Fibroblast of skin of right biceps (primary cell): ENCODE results near the gene SLC30A5.
"Not testable (repeated sequence)": the region's sequence is repeated elsewhere in the genome, so short reads cannot be mapped to it uniquely, and the experiment has no call there.

Source experiments
- DNase-seq: peaks from one replicate; pipeline ENCODE4 v3.0.0-alpha.2; 2013

SLC30A5 gene

GRCh38 chr5:69093771-69094482 is at the start of gene SLC30A5:
SLC30A5 (plus strand) TSS chr5:69094014; CDS start chr5:69094256, 242 bp downstream.
- DNase-seq = peak; percentile 99

GRCh38 chr5:69045213-69045612 is 48.6 kb upstream of the SLC30A5 start:
- not testable (repeated sequence) for DNase-seq

DNA sequence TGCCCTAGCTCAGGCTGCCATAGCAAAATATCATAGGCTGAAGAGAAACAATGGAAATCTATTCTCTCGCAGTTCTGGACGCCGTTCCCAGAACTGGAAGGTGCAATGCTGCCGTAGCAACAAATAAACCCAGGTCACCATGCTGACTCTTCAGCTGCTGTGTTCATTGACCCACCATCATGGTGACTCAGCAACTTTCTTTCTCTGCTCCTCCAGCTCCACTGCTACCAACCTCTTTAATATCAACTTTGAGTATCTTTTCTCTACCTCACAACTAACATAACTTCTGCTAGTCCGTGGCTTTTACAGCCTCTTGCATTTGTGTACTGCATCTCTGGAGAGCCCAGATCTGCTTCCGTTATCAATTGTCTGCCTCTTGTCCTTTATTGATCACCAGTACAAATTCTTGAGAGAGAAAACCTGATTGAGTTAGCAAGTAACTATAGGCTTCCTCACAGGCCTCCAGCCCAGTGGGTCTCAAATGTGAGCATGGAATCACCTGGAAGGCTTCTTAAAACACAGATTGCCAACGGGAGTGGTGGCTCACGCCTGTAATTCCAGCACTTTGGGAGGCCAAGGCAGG is 47.3 kb upstream of the SLC30A5 start:
- DNase-seq = peak; percentile 23

DNA sequence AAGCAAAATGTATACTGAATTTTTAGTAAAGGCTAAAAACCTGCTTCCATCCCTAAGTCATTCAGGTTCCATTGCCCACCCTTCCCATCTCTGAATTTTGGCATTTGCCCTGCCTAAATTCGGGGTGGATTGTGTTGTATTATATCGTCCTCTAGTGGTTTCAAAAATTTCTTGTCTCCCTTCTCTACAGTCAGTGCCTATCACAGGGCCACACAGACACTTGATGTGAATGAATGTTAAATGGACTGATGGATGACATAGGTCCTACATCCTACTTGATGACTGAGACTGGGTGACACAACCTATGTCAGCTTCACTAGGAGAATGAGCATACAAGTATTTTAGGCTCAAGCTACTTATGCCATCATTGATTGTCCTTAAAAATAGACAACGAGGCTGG is 45.6 kb upstream of the SLC30A5 start:
- DNase-seq = no peak

DNA sequence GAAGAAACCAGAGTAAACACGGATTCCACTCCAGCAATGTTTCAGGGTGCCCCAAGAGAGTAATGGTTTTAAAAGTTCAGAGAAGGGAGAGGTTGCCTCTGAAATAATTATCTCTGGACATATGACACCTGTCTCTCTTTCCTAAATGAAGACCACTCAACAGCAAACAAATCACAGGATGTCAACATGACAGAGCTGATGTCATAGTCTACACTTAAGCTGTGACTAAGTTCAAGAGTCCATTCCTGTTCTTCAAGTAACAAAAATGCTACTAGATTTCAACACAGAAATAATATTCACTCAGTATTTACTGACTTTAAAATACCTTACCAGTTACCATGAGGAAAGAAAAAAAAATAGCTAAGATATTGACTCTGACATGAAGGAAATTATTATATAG is 44.7 kb upstream of the SLC30A5 start:
- no peak for DNase-seq

DNA sequence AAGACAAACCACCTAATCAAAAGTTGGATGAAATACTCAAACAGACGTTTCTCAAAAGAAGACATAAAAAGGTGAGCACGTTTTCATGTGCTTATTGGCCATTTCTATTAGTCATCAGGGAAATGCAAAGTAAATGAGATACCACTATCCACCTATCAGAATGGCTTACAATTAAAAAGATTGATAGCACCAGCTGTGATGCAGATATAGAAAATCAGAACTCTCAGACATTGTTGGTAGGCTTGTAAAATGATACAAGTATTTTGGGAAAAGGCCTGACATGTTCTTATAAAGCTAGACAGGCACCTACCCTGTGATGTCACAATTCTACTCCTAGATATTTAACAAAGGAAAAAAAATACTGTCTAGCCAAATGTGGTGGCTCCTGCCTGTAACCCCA is 44.0 kb upstream of the SLC30A5 start:
- DNase-seq = no peak

- DNase-seq = no peak
Measured at GRCh38 chr5:69050214-69050613, 43.6 kb upstream of the SLC30A5 start.

- no peak for DNase-seq
Measured at GRCh38 chr5:69052181-69052580, 41.6 kb upstream of the SLC30A5 start.

DNA sequence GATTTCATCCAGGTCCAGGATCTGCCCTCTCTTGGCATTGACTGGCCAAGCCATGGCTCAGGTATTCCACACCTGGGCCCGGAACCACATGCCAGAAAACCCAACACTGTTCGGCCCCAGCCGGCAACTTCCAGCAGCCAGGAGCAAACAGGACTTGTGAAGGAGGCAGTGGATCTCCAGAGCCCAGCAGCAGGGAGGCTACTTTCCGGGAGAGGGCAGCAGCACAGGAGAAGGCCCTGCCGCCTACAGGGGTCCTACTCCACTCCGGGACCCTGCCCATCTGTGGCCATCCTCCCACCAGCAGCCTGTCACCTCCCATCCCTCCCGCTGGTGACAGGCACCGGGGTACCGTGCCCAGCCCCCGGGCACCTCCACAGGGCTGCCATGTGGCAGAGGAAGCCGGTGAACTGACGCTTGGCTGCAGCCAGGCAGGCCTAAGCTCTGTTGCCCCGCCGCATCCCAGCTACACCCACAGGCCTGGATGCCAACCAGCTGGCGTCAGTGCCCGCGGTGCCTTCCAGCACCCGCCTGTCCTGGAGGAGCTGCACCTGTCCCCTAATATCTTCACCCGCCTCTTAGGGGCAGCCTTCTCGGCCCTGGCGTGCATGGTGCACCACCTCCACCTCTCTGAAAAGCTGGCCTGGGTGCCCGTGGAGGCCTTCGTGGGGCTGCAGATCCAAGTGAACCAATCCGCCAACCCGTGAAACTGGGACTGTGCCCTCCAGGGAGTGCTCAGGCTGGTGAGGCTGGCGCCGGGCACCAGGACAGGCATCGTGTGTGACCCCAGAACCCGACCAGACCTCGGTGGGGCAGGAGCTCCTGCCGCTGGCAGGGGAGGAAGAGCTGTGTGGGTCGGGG is 18.9 kb upstream of the SLC30A5 start:
- no peak for DNase-seq

- DNase-seq = no peak
Measured at GRCh38 chr5:69075522-69076179, 18.2 kb upstream of the SLC30A5 start.

GRCh38 chr5:69078921-69079540 is 14.8 kb upstream of the SLC30A5 start:
- no peak for DNase-seq

DNA sequence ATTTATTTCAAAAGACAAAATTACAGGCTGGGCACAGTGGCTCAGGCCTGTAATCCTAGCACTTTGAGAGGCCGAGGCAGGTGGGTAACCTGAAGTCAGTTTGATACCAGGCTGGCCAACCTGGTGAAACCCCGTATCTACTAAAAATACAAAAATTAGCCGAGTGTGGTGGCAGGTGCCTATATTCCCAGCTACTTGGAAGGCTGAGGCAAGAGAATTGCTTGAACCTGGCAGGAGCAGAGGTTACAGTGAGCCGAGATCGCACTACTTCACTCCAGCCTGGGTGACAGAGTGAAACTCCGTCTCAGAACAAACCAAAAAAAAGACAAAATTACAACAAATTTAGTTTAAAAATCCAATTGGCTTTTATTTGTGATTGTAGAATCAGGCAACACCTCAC is 14.3 kb upstream of the SLC30A5 start:
- no peak for DNase-seq

- DNase-seq = peak; percentile 19
Measured at GRCh38 chr5:69083412-69083811, 10.4 kb upstream of the SLC30A5 start.

DNA sequence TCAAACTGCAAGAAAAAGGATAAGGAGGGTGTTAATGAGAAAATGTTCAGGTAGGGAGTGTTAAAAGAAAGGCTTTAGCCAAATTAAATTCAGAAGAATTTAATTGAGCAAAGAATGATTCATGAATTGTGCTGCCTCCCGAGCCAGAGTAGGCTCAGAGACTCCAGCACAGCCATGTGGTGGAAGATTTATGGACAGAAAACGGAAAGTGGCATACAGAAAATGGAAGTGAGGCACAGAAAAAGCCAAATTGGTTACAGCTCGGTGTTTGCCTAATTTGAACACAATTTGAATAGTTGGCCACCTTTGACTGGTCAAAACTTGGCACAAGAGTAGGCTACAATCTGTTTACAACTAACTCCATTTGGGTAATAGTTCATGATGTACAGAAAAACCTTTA is 9.6 kb upstream of the SLC30A5 start:
- DNase-seq = no peak

DNA sequence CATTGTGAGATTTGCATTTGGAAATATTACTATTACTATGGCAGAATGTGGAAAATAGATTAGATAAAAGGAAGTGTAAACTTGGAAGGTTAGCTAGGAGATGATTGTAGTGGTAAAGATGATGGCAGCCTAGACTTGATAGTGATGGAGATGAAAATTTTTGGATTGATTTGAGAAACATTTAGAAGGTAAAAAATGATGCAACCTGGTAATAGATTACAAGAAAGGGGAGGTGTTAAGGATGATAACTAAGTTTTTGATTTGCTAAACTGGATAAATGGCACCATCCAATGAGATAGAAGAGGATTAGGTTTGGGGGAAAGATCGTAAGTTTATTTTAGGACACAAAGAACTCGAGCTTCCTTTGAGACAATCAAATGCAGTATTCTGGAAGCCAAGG is 8.9 kb upstream of the SLC30A5 start:
- no peak for DNase-seq

- DNase-seq = no peak
Measured at GRCh38 chr5:69086206-69086605, 7.6 kb upstream of the SLC30A5 start.

DNA sequence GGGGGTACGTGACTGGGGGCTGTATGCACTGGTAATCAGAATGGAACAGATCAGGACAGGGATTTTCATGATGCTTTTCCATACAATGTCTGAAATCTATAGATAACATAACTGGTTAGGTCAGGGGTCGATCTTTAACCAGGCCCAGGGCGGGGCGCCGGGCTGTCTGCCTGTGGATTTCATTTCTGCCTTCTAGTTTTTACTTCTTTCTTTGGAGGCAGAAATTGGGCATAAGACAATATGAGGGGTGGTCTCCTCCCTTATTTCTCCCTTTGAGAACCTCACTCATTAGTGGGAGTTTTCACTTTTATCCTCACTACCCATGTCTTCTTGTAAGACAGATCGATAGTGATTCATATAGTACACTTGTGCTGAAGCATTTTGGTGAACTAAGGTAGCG is 5.8 kb upstream of the SLC30A5 start:
- not testable (repeated sequence) for DNase-seq

GRCh38 chr5:69090158-69090557 is 3.7 kb upstream of the SLC30A5 start:
- DNase-seq = no peak

- DNase-seq = no peak
Measured at GRCh38 chr5:69091771-69092170, 2.0 kb upstream of the SLC30A5 start.

GRCh38 chr5:69092969-69093368 is 845 bp upstream of the SLC30A5 start:
- no peak for DNase-seq

DNA sequence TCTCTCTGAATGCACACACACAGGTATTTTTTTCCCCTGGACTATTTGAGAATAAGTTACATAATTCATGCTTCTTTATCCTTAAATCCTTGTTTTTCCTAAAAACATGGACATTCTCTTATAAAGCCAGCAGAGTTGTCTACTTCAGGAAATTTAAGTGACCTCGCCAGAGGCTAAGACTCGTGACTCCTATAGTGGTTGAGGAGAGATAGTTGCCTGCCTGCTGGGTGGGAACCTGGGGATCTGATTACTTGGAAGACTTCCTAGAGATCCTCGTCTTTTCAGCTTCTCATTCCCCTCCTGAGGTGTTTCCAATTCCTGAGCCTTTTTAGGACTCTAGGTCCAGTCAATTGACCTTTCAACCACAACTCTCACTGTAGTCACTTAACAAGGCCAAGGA is 5.5 kb downstream of the SLC30A5 start:
- DNase-seq = no peak

DNA sequence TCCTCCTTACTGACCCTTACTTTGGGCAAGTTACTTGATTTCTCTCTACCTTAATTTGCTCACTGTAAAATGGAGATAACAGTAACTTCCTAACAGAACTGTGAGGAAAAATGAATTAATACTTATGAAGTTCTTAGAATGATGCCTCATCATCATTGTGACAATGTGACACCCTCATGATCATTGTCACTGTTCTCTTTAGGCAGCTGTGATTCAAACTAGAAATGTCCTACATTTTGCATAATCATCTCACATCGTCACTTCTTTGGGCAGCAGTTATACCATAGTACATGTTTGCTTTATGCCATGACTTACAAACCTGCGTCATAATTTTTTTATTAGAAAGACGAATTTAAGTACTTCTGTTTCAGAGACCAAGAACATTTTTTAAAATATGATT is 9.7 kb downstream of the SLC30A5 start:
- no peak for DNase-seq
